Fibroblast of lung (primary cell): ENCODE data around the gene TAAR8. TPM values are rescaled to one million over a fixed set of nuclear protein-coding genes. Genes with fewer than 3 reads are reported as not detected.

Source experiments
- DNase-seq, 2 donors: peaks; one replicate each; pipeline versions ENCODE4 v3.0.0 to v3.0.0-alpha.2; 2010; ENCODE audit warnings: low read depth in 2 of 2
- H2AFZ ChIP-seq: 2 replicates; pipeline ENCODE4 v1.5.1; 2012; ENCODE audit warnings: low read length, control low read depth, inconsistent platforms
- H3K27ac ChIP-seq: 2 replicates; pipeline ENCODE4 v1.5.1; 2011; ENCODE audit warnings: low read length, control low read depth; ENCODE audit not compliant: insufficient read depth
- H3K27me3 ChIP-seq: 2 replicates; pipeline ENCODE4 v1.5.1; 2011; ENCODE audit warnings: mild to moderate bottlenecking, low read length; ENCODE audit not compliant: control insufficient read depth, insufficient read depth
- H3K36me3 ChIP-seq: 2 replicates; pipeline ENCODE4 v1.5.1; 2011; ENCODE audit warnings: low read length; ENCODE audit not compliant: control insufficient read depth, insufficient read depth
- H3K4me1 ChIP-seq: 2 replicates; pipeline ENCODE4 v1.5.1; 2011; ENCODE audit warnings: low read length; ENCODE audit not compliant: control insufficient read depth, insufficient read depth; ENCODE audit errors: extremely low read depth
- H3K4me2 ChIP-seq: 2 replicates; pipeline ENCODE4 v1.5.1; 2011; ENCODE audit warnings: low read length, control low read depth; ENCODE audit not compliant: insufficient read depth; ENCODE audit errors: extremely low read depth
- H3K4me3 ChIP-seq, 4 experiments: fragments of 200-600 bp in 1 of 4; sonication (generic) in 1 of 4; replicated peaks in 1 of 4; 2 replicates each; pipeline ENCODE4 v1.5.1; 2011 to 2016; ENCODE audit warnings: low read length in 4 of 4, low read depth in 3 of 4, mild to moderate bottlenecking in 3 of 4, control low read depth in 2 of 4, inconsistent platforms in 1 of 4, mixed read lengths in 1 of 4; ENCODE audit not compliant: insufficient read depth in 1 of 4; ENCODE audit errors: control extremely low read depth in 1 of 4
- H3K79me2 ChIP-seq: 2 replicates; pipeline ENCODE4 v1.5.1; 2012; ENCODE audit warnings: mild to moderate bottlenecking, low read length, inconsistent platforms; ENCODE audit not compliant: control insufficient read depth, insufficient read depth
- H3K9ac ChIP-seq: 2 replicates; pipeline ENCODE4 v1.5.1; 2011; ENCODE audit warnings: mild to moderate bottlenecking, low read length, control low read depth; ENCODE audit not compliant: insufficient read depth
- H3K9me3 ChIP-seq: 2 replicates; pipeline ENCODE4 v1.5.1; 2012; ENCODE audit warnings: low read depth, low read length; ENCODE audit not compliant: control insufficient read depth, insufficient read depth
- H4K20me1 ChIP-seq: 2 replicates; pipeline ENCODE4 v1.5.1; 2011; ENCODE audit warnings: low read length; ENCODE audit not compliant: control insufficient read depth, insufficient read depth; ENCODE audit errors: extremely low read depth
- CTCF ChIP-seq, 2 donors: IDR thresholded peaks in 1 of 2; conservative IDR thresholded peaks in 1 of 2; 1 replicate in 1 of 2; 2 replicates in 1 of 2; pipeline ENCODE4 v1.5.1; 2011 to 2012; ENCODE audit warnings: low read length in 2 of 2, control low read depth in 1 of 2, inconsistent platforms in 1 of 2, low read depth in 1 of 2, mild to moderate bottlenecking in 1 of 2
- EZH2 ChIP-seq: IDR thresholded peaks from 2 replicates; pipeline ENCODE4 v1.5.1; 2012; ENCODE audit warnings: low read length, control low read depth, mild to moderate bottlenecking; ENCODE audit errors: missing control alignments
- polyA plus RNA-seq, 2 donors: library from polyadenylated mRNA; depleted of rRNA in 1 of 2; stranded (reverse) in 1 of 2; unstranded in 1 of 2; fragments of >200 nt; gene quantifications; 2 replicates each; pipeline ENCODE4 v1.2.1, GENCODE V29; 2011 to 2012; ENCODE audit warnings: missing spikeins in 1 of 2
- total RNA-seq: library from RNA; depleted of rRNA; stranded (reverse); fragments of >200 nt; gene quantifications from 2 replicates; pipeline ENCODE4 v1.2.1, GENCODE V29; 2014

The TAAR8 gene
- total and polyA plus RNA-seq, 2 donors (not counting 1 experiment from before 2014, with no cell fraction given), result not detected

- Histone ChIP-seq H2AFZ (no peak overlapping the region), H3K9me3 (no peaks in the 10 kb centered on the region), H3K4me2 (no peak overlapping the region), H3K79me2 (no peaks in the 10 kb centered on the region), H3K4me3 (no peak overlapping the region), H3K36me3 (no peaks in the 10 kb centered on the region), H3K4me1 (no peaks in the 10 kb centered on the region), H3K27me3 (peaks cover 7% of the 10 kb centered on the region), H3K27ac (no peak overlapping the region), H3K9ac (no peak overlapping the region), H4K20me1 (no peaks in the 10 kb centered on the region)
- no peak for DNase-seq
- no peak for TF ChIP-seq CTCF (conservative IDR thresholded peaks at IDR 0.05 in 1 of 2, IDR thresholded peaks at IDR 0.05 in 1 of 2; ENCODE audit: low read depth in 1 of 2, low read length in 2 of 2)
- no peak for TF ChIP-seq EZH2
Measured at GRCh38 chr6:132590362-132590761, 37.9 kb downstream of the TAAR8 start.

- no peak for DNase-seq
- Histone ChIP-seq H3K79me2 (no peaks in the 10 kb centered on the region), H4K20me1 (no peaks in the 10 kb centered on the region), H3K27ac (no peak overlapping the region), H3K4me1 (no peaks in the 10 kb centered on the region), H3K9ac (no peak overlapping the region), H3K4me2 (no peak overlapping the region), H2AFZ (no peak overlapping the region), H3K4me3 (no peak overlapping the region), H3K27me3 (peaks cover 9% of the 10 kb centered on the region), H3K9me3 (no peaks in the 10 kb centered on the region), H3K36me3 (no peaks in the 10 kb centered on the region)
- TF ChIP-seq EZH2 (no peak), CTCF (conservative IDR thresholded peaks at IDR 0.05 in 1 of 2, IDR thresholded peaks at IDR 0.05 in 1 of 2; ENCODE audit: low read depth in 1 of 2, low read length in 2 of 2) (no peak)
Measured at GRCh38 chr6:132592855-132593254, 40.4 kb downstream of the TAAR8 start.

- Histone ChIP-seq H3K9ac (no peak overlapping the region), H3K4me3 (no peak overlapping the region), H3K27ac (no peak overlapping the region), H4K20me1 (no peaks in the 10 kb centered on the region), H3K4me2 (no peak overlapping the region), H3K4me1 (no peaks in the 10 kb centered on the region), H2AFZ (no peak overlapping the region), H3K36me3 (no peaks in the 10 kb centered on the region), H3K9me3 (no peaks in the 10 kb centered on the region), H3K79me2 (no peaks in the 10 kb centered on the region), H3K27me3 (peaks cover 9% of the 10 kb centered on the region)
- DNase-seq, result no peak
- TF ChIP-seq CTCF (conservative IDR thresholded peaks at IDR 0.05 in 1 of 2, IDR thresholded peaks at IDR 0.05 in 1 of 2; ENCODE audit: low read depth in 1 of 2, low read length in 2 of 2) (no peak), EZH2 (no peak)
Measured at GRCh38 chr6:132596201-132596600, 43.7 kb downstream of the TAAR8 start.
